Measurements from ENCODE around the gene TMEM266. TPM values are rescaled to one million over a fixed set of nuclear protein-coding genes. Genes with fewer than 3 reads are reported as not detected.

Gene TMEM266
- total RNA-seq, 1 donor from 2014 or later, result 0.58 TPM

- no peak for TF ChIP-seq CTCF (conservative IDR thresholded peaks at IDR 0.05)
- H3K4me1 Mint-ChIP-seq, result no peaks in the 10 kb centered on the region
- no peaks in the 10 kb centered on the region for H3K27me3 Mint-ChIP-seq (ENCODE audit: low read depth)
- DNase-seq (ENCODE audit: low read depth, low spot score), result no peak
- no peaks in the 10 kb centered on the region for H3K9me3 Mint-ChIP-seq
- H3K27ac Mint-ChIP-seq (ENCODE audit: unreplicated experiment), result no peak overlapping the region
- H3K4me3 Mint-ChIP-seq, result no peak overlapping the region
- H3K36me3 Mint-ChIP-seq (ENCODE audit: low read depth), result peaks cover 2% of the 10 kb centered on the region
Measured at GRCh38 chr15:76204916-76205460, 145.2 kb downstream of the TMEM266 start.

- Mint-ChIP-seq H3K27ac (ENCODE audit: unreplicated experiment) (no peak overlapping the region), H3K4me3 (no peak overlapping the region), H3K4me1 (no peaks in the 10 kb centered on the region), H3K27me3 (ENCODE audit: low read depth) (no peaks in the 10 kb centered on the region), H3K9me3 (no peaks in the 10 kb centered on the region), H3K36me3 (ENCODE audit: low read depth) (peaks cover 2% of the 10 kb centered on the region)
- TF ChIP-seq CTCF (conservative IDR thresholded peaks at IDR 0.05), result no peak
- no peak for DNase-seq (ENCODE audit: low read depth, low spot score)
Measured at GRCh38 chr15:76206325-76206976, 146.7 kb downstream of the TMEM266 start.

- no peak for TF ChIP-seq CTCF (conservative IDR thresholded peaks at IDR 0.05)
- Mint-ChIP-seq H3K36me3 (ENCODE audit: low read depth) (peaks cover 2% of the 10 kb centered on the region), H3K27me3 (ENCODE audit: low read depth) (no peaks in the 10 kb centered on the region), H3K4me3 (no peak overlapping the region), H3K27ac (ENCODE audit: unreplicated experiment) (peak overlapping the region; percentile 58), H3K9me3 (no peaks in the 10 kb centered on the region), H3K4me1 (peaks cover 12% of the 10 kb centered on the region)
- DNase-seq (ENCODE audit: low read depth, low spot score), result no peak
Measured at GRCh38 chr15:76208084-76208785, 148.4 kb downstream of the TMEM266 start.

GRCh38 chr15:76208786-76209424 is 149.1 kb downstream of the TMEM266 start:
- H3K4me1 Mint-ChIP-seq, result peaks cover 15% of the 10 kb centered on the region
- H3K27ac Mint-ChIP-seq (ENCODE audit: unreplicated experiment), result no peak overlapping the region
- H3K9me3 Mint-ChIP-seq, result no peaks in the 10 kb centered on the region
- H3K4me3 Mint-ChIP-seq, result no peak overlapping the region
- no peak for TF ChIP-seq CTCF (conservative IDR thresholded peaks at IDR 0.05)
- H3K36me3 Mint-ChIP-seq (ENCODE audit: low read depth), result peaks cover 2% of the 10 kb centered on the region
- DNase-seq (ENCODE audit: low read depth, low spot score), result no peak
- no peaks in the 10 kb centered on the region for H3K27me3 Mint-ChIP-seq (ENCODE audit: low read depth)

GRCh38 chr15:76209523-76209922 is 149.7 kb downstream of the TMEM266 start:
- peaks cover 2% of the 10 kb centered on the region for H3K36me3 Mint-ChIP-seq (ENCODE audit: low read depth)
- H3K4me1 Mint-ChIP-seq, result peaks cover 15% of the 10 kb centered on the region
- DNase-seq (ENCODE audit: low read depth, low spot score), result no peak
- no peak overlapping the region for H3K27ac Mint-ChIP-seq (ENCODE audit: unreplicated experiment)
- H3K27me3 Mint-ChIP-seq (ENCODE audit: low read depth), result no peaks in the 10 kb centered on the region
- no peaks in the 10 kb centered on the region for H3K9me3 Mint-ChIP-seq
- no peak for TF ChIP-seq CTCF (conservative IDR thresholded peaks at IDR 0.05)
- no peak overlapping the region for H3K4me3 Mint-ChIP-seq

Data from neural crest cell (in vitro differentiated cells).